ENCODE measurements around the gene AP1B1.

Gene AP1B1

GRCh38 chr22:29291215-29291614 lies 97.2 kb downstream of the AP1B1 start:
- DNase-seq: no peak

GRCh38 chr22:29290061-29290460 lies 98.3 kb downstream of the AP1B1 start:
- no peak for DNase-seq

GRCh38 chr22:29288837-29289236 lies 99.5 kb downstream of the AP1B1 start:
- no peak for DNase-seq

- no peak for DNase-seq
Measured at GRCh38 chr22:29284196-29284595, 104.2 kb downstream of the AP1B1 start.

GRCh38 chr22:29277927-29278326 lies 110.4 kb downstream of the AP1B1 start:
- DNase-seq: no peak

All from DMS153 (cell line).